HepG2 (cell line): Measurements from ENCODE around the gene MCF2L. TPM values are rescaled to one million over a fixed set of nuclear protein-coding genes. Genes with fewer than 3 reads are reported as not detected.

Experiments used
- CENPX ChIP-seq: sonication (generic); formaldehyde crosslinking; IDR thresholded peaks from 2 replicates; pipeline ENCODE4 v1.9.0; 2021; ENCODE audit warnings: mild to moderate bottlenecking, missing genetic modification reagents, moderate library complexity
- ETV6 ChIP-seq: sonication (generic); formaldehyde crosslinking; conservative IDR thresholded peaks from 2 replicates; pipeline ENCODE4 v1.4.0; 2020; ENCODE audit warnings: missing genetic modification reagents
- FLYWCH1 ChIP-seq: sonication (generic); formaldehyde crosslinking; IDR thresholded peaks from 2 replicates; pipeline ENCODE4 v1.8.1; 2023; ENCODE audit warnings: mild to moderate bottlenecking, missing genetic modification reagents
- GATA4 ChIP-seq: sonication (generic); IDR thresholded peaks from 2 replicates; pipeline ENCODE4 v1.6.1; 2016; ENCODE audit warnings: antibody characterized with exemption, low read depth, borderline replicate concordance
- HMGXB3 ChIP-seq: sonication (generic); formaldehyde crosslinking; IDR thresholded peaks from 2 replicates; pipeline ENCODE4 v1.4.0; 2020; ENCODE audit warnings: missing genetic modification reagents, borderline replicate concordance
- IKZF4 ChIP-seq: sonication (generic); formaldehyde crosslinking; IDR thresholded peaks from 2 replicates; pipeline ENCODE4 v1.5.1; 2020; ENCODE audit warnings: borderline replicate concordance, mild to moderate bottlenecking, low read depth, missing genetic modification reagents; ENCODE audit errors: not compliant biosample characterization
- KDM1A ChIP-seq: IDR thresholded peaks from 2 replicates; pipeline ENCODE4 v1.6.1; 2016; ENCODE audit warnings: missing compliant biosample characterization
- NCOA5 ChIP-seq: sonication (generic); formaldehyde crosslinking; IDR thresholded peaks from 2 replicates; pipeline ENCODE4 v1.4.0; 2020; ENCODE audit warnings: missing genetic modification reagents
- NFATC3 ChIP-seq: sonication (generic); formaldehyde crosslinking; IDR thresholded peaks from 2 replicates; pipeline ENCODE4 v1.5.1; 2020; ENCODE audit warnings: mild to moderate bottlenecking, missing genetic modification reagents
- NFKB2 ChIP-seq: sonication (generic); formaldehyde crosslinking; IDR thresholded peaks from 2 replicates; pipeline ENCODE4 v1.4.0; 2020; ENCODE audit warnings: missing genetic modification reagents, borderline replicate concordance
- PRDM10 ChIP-seq: sonication (generic); formaldehyde crosslinking; IDR thresholded peaks from 2 replicates; pipeline ENCODE4 v1.4.0; 2020; ENCODE audit warnings: low read depth, missing genetic modification reagents
- RELA ChIP-seq: sonication (generic); formaldehyde crosslinking; IDR thresholded peaks from 2 replicates; pipeline ENCODE4 v1.4.0; 2020; ENCODE audit warnings: missing genetic modification reagents
- SOX13 ChIP-seq, 3 experiments: fragments of 450-650 bp in 1 of 3; sonication (generic) in 1 of 3; formaldehyde crosslinking in 1 of 3; IDR thresholded peaks in 2 of 3; conservative IDR thresholded peaks in 1 of 3; 2 replicates each; pipeline versions ENCODE4 v1.5.0 to v1.6.1; 2016 to 2020; ENCODE audit warnings: antibody characterized with exemption in 1 of 3, mild to moderate bottlenecking in 1 of 3, missing compliant biosample characterization in 1 of 3, missing genetic modification reagents in 1 of 3, moderate library complexity in 1 of 3
- TBX2 ChIP-seq: sonication (generic); formaldehyde crosslinking; IDR thresholded peaks from 2 replicates; pipeline ENCODE4 v1.5.0; 2020; ENCODE audit warnings: missing genetic modification reagents, mild to moderate bottlenecking, borderline replicate concordance
- ZNF441 ChIP-seq: sonication (generic); formaldehyde crosslinking; IDR thresholded peaks from 2 replicates; pipeline ENCODE4 v1.7.0; 2021; ENCODE audit warnings: missing genetic modification reagents, borderline replicate concordance
- ZNF580 ChIP-seq: IDR thresholded peaks from 2 replicates; pipeline ENCODE4 v1.6.1; 2016; ENCODE audit warnings: low read depth, borderline replicate concordance
- ZNF598 ChIP-seq: sonication (generic); formaldehyde crosslinking; IDR thresholded peaks from 2 replicates; pipeline ENCODE4 v1.5.1; 2020; ENCODE audit warnings: mild to moderate bottlenecking, missing genetic modification reagents, borderline replicate concordance
- ZNF737 ChIP-seq: sonication (generic); formaldehyde crosslinking; IDR thresholded peaks from 2 replicates; pipeline ENCODE4 v1.5.0; 2020; ENCODE audit warnings: missing genetic modification reagents, mild to moderate bottlenecking, borderline replicate concordance
- polyA plus RNA-seq, 8 experiments: library from polyadenylated mRNA; depleted of rRNA in 3 of 8; stranded (reverse) in 7 of 8; unstranded in 1 of 8; fragments of >200 nt; fragmentation: Illumina TruSeq in 4 of 8; extraction: Trizol in 4 of 8; gene quantifications; 2 replicates each; pipeline versions ENCODE4 v1.2.1 to v1.2.3, GENCODE V29; 2011 to 2016; ENCODE audit warnings: low read depth in 4 of 8, missing spikeins in 1 of 8, mixed read lengths in 1 of 8; ENCODE audit not compliant: insufficient read depth in 1 of 8
- total RNA-seq, 5 experiments: library from RNA; depleted of rRNA; stranded (reverse); fragments of >200 nt; fragmentation: Illumina TruSeq; extraction: Trizol; gene quantifications; 2 replicates each; pipeline ENCODE4 v1.2.3, GENCODE V29; 2016; ENCODE audit warnings: low read depth in 1 of 5

Gene MCF2L
- total and polyA plus RNA-seq, 2 of the 13 experiments (the other 11 are each of a cell fraction or from before 2014, with no cell fraction given) = 19.4 to 28.4 TPM

GRCh38 chr13:112931028-112931934 lies 37.7 kb upstream of the MCF2L start (continued):
- TF ChIP-seq HMGXB3 (CRISPR knock-in tag) (no peak), GATA4 (no peak), IKZF4 (no peak), ZNF598 (no peak), RELA (CRISPR knock-in tag) (no peak), ETV6 (no peak), TBX2 (peak; percentile 56; the same call in 1 of the 2 replicates), NCOA5 (CRISPR knock-in tag) (no peak), SOX13 (IDR thresholded peaks at IDR 0.05) (no peak), SOX13 (CRISPR knock-in tag; conservative IDR thresholded peaks at IDR 0.05 in 1 of 2, IDR thresholded peaks at IDR 0.05 in 1 of 2) (peak in 1 of 2 experiments; percentile 44; a peak in 1 of 4 replicates), ZNF441 (CRISPR knock-in tag) (no peak), NFATC3 (no peak), ZNF737 (CRISPR knock-in tag) (no peak), KDM1A (CRISPR knock-in tag) (no peak), PRDM10 (CRISPR knock-in tag) (no peak), ZNF580 (CRISPR knock-in tag) (no peak), CENPX (no peak), FLYWCH1 (CRISPR knock-in tag) (no peak), NFKB2 (no peak)
